Colonic mucosa (tissue), 4 donors: ENCODE results near the gene SETD4. TPM values are rescaled to one million over a fixed set of nuclear protein-coding genes. Genes with fewer than 3 reads are reported as not detected.

ENCODE experiments used
- DNase-seq: peaks from one replicate; pipeline ENCODE4 v3.0.0-alpha.2; 2020
- H3K27ac ChIP-seq: fragments of 200-600 bp; one replicate; pipeline ENCODE4 v1.8.0; 2021
- H3K27me3 ChIP-seq: fragments of 200-600 bp; one replicate; pipeline ENCODE4 v1.8.0; 2021
- H3K36me3 ChIP-seq: fragments of 200-600 bp; one replicate; pipeline ENCODE4 v1.8.0; 2021
- H3K4me1 ChIP-seq: fragments of 200-600 bp; one replicate; pipeline ENCODE4 v1.8.0; 2021; ENCODE audit warnings: mild to moderate bottlenecking
- H3K4me3 ChIP-seq: fragments of 200-600 bp; one replicate; pipeline ENCODE4 v1.8.0; 2021
- H3K9ac ChIP-seq, 2 donors: one replicate each; pipeline ENCODE4 v1.7.0; 2013; ENCODE audit warnings: control low read depth in 2 of 2, low read depth in 2 of 2, low read length in 2 of 2
- H3K9me3 ChIP-seq: fragments of 200-600 bp; one replicate; pipeline ENCODE4 v1.8.0; 2021
- intact Hi-C: fragments of 100-400 bp; cut with DNase I; formaldehyde crosslinking; loops from one replicate; pipeline ENCODE4 v1.14.1; 2022
- total RNA-seq, 2 donors: library from RNA; stranded (reverse); fragmentation: NEBNext Ultra II Directional in 1 of 2; extraction: Animal tissue kit (Norgen Biotek cat#: 25700) in 1 of 2; gene quantifications; one replicate each; pipeline ENCODE4 v1.2.1, GENCODE V29; 2021
- TF ChIP-seq, protein P1 (sequence below): fragments of 200-600 bp; IDR thresholded peaks from one replicate; pipeline ENCODE4 v1.8.0; 2022; ENCODE audit warnings: antibody characterized with exemption, mild to moderate bottlenecking
- donor health status: healthy.
- donor health status: DM: no; HTN: no; CAD: no.
- donor health status: DM: no; HTN: no; CAD: no.

SETD4 gene
- total RNA-seq, 2 donors from 2014 or later, result 14.7 to 22.7 TPM

DNA sequence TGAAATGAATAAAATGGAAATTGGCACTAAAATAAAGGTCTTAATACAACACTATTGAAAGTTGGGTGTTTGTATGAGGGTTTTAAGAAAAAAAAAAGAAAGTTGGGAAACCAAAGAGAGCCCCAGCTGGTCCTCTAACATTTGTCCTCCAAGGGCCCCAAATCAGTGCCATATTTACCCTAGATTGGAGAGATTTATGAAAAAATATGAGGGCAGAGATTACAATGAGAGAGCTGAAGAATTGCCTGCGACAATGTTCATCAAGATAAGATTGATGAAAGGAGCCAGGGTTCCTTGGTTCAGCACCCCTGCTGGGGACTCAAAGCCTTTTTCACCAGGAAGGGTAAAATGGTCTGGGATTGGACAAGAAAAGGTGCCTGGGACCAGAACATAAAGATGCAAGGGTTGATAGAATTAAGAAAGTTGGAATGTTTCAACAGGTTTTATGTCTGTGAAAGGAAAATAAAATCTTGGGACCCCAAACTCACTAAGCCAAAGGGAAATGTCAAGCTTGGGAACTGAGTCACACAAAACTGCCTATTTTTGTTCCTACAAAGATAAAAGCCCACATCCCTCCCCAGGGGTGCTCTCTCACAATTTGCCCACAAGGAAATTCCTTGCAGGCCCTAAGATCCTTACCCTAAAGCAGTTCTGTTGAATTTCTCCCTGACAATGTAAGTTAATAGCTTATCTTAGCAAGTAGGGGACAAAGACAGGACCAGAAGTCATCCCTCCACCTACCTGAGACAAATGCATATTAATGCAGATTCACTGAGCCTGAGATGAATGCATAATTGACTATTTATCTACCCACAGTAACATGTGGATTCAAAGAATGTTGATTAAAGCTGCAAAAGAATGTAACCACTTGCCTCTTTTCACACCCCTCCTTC is 36.3 kb upstream of the SETD4 start:
- H3K36me3 ChIP-seq, result no peaks in the 10 kb centered on the region
- TF ChIP-seq, protein P1, sequence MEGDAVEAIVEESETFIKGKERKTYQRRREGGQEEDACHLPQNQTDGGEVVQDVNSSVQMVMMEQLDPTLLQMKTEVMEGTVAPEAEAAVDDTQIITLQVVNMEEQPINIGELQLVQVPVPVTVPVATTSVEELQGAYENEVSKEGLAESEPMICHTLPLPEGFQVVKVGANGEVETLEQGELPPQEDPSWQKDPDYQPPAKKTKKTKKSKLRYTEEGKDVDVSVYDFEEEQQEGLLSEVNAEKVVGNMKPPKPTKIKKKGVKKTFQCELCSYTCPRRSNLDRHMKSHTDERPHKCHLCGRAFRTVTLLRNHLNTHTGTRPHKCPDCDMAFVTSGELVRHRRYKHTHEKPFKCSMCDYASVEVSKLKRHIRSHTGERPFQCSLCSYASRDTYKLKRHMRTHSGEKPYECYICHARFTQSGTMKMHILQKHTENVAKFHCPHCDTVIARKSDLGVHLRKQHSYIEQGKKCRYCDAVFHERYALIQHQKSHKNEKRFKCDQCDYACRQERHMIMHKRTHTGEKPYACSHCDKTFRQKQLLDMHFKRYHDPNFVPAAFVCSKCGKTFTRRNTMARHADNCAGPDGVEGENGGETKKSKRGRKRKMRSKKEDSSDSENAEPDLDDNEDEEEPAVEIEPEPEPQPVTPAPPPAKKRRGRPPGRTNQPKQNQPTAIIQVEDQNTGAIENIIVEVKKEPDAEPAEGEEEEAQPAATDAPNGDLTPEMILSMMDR, result no peak
- no peak overlapping the region for H3K27ac ChIP-seq
- H3K4me1 ChIP-seq, result no peaks in the 10 kb centered on the region
- H3K4me3 ChIP-seq, result no peak overlapping the region
- no peaks in the 10 kb centered on the region for H3K9me3 ChIP-seq
- DNase-seq, result no peak
- no peaks in the 10 kb centered on the region for H3K27me3 ChIP-seq
- intact Hi-C loops, result no loop called here
- H3K9ac ChIP-seq, result no peak overlapping the region

DNA sequence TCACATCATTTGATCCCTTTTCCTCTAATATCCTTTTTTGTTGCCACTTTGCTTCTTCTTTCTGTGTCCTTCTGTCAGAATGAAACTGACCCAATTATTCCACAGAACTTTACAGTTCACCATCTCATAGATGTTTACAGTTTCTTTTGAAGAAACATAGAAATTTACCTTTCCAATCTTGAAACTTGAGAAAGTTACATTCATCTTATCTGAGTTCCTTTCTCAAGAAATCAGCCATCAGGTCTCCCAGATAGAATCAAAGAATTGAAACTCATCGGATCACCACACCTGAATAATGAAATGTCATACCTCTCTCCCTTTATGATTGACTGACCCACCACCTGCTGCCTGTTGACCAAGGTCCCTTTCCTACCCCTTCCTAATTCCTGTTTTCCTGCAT is 33.2 kb upstream of the SETD4 start:
- no peak overlapping the region for H3K9ac ChIP-seq
- DNase-seq, result no peak

DNA sequence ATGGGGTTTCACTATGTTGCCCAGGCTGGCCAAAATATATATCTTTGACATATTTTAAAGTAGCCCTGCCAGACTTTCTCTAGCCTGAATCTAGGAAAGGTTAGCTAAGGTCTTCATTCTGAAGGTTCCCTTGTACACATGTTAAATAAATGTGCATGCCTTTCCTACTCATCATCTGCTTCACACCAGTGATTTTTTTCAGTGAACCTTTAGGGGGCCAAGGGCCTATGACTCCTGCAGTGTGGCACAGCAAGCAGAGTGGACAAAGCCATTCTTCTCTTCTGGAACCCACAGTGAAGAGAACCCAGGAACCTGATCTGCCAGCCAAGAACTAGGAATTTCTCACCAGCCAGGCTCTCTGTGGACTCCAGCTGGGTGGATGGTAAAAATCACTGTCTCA is 32.4 kb upstream of the SETD4 start:
- no peaks in the 10 kb centered on the region for H3K9me3 ChIP-seq
- H3K4me3 ChIP-seq, result no peak overlapping the region
- H3K36me3 ChIP-seq, result no peaks in the 10 kb centered on the region
- no peak for DNase-seq
- TF ChIP-seq, protein P1, result no peak
- H3K27ac ChIP-seq, result no peak overlapping the region
- no peaks in the 10 kb centered on the region for H3K4me1 ChIP-seq
- H3K27me3 ChIP-seq, result no peaks in the 10 kb centered on the region
- H3K9ac ChIP-seq, result no peak overlapping the region
- intact Hi-C loops, result no loop called here

More for the DNA sequence above, 33.2 kb upstream of the SETD4 start:
- intact Hi-C loops, result no loop called here
- TF ChIP-seq, protein P1, result no peak
- no peaks in the 10 kb centered on the region for H3K27me3 ChIP-seq
- no peaks in the 10 kb centered on the region for H3K4me1 ChIP-seq
- no peaks in the 10 kb centered on the region for H3K9me3 ChIP-seq
- H3K4me3 ChIP-seq, result no peak overlapping the region
- no peaks in the 10 kb centered on the region for H3K36me3 ChIP-seq
- no peak overlapping the region for H3K27ac ChIP-seq

DNA sequence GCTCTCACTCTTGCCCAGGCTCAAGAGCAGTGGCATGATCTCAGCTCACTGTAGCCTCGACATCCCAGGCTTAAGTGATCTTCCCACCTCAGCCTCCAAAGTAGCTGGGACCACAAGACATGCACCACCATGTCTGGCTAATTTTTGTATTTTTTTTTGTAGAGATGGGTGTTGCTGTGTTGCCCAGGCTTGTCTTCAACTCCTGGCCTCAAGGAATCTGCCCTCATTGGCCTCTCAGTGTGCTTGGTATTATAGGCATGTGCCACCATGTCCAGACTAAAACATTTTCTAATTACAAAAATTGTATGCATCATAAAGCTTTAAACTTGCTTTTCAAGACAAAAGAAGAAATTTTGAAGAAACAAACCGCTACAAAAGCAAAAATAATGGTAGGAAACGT is 29.6 kb upstream of the SETD4 start:
- DNase-seq, result no peak
- Histone ChIP-seq H3K36me3 (no peaks in the 10 kb centered on the region), H3K27ac (no peak overlapping the region), H3K27me3 (no peaks in the 10 kb centered on the region), H3K4me3 (no peak overlapping the region), H3K9me3 (no peaks in the 10 kb centered on the region), H3K9ac (no peak overlapping the region), H3K4me1 (no peaks in the 10 kb centered on the region)
- TF ChIP-seq, protein P1, result no peak
- intact Hi-C loops, result no loop called here

DNA sequence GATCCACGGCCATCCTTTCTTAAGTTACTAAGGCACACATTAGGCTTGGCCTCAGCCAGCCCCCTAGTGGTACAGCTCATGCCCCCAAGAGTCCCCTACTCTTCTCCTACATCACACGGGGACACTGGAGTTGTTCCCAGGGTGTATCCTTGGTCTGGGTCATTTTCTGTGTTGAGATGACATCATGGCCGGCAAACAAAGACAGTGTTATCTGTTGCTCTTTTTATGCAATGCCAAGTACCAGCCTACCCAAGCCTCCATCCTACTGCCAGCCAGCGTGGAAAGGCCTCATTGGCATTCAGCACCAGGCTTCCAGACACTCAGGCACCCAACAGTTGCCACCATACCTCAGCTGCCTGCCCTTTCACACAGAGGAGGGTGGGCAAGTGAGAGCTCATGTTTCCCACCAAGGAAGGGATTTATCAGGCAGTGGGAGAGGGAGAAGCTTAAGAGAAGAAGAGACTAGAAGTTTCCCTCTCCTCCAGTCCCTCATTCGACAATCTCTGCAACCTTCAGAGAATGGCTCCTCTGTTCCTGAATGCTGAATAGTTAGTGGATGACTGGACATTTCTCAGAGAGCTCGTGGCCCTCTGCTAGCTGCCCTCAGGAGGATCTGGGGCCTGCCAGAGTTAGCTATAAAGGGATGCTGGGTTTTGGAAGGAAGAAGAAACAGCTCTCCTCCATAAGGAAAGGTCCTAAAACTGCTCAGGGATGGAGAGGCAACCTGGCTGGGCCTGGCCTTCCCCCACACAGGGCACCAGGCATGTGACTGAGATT is 27.2 kb upstream of the SETD4 start:
- TF ChIP-seq, protein P1, result no peak
- DNase-seq, result no peak
- Histone ChIP-seq H3K9ac (no peak overlapping the region), H3K27me3 (no peaks in the 10 kb centered on the region), H3K9me3 (no peaks in the 10 kb centered on the region), H3K4me3 (no peak overlapping the region), H3K36me3 (no peaks in the 10 kb centered on the region), H3K4me1 (no peaks in the 10 kb centered on the region), H3K27ac (no peak overlapping the region)
- intact Hi-C loops, result no loop called here
